ENCODE measurements around the gene DUSP22. TPM values are rescaled to one million over a fixed set of nuclear protein-coding genes. Genes with fewer than 3 reads are reported as not detected.

The DUSP22 gene
- total RNA-seq, 1 donor from 2014 or later = 40.0 TPM

GRCh38 chr6:302760-303159, 10.5 kb downstream of the DUSP22 start:
- Histone ChIP-seq H3K79me2 (ENCODE audit: low read depth) (peaks cover 24% of the 10 kb centered on the region), H2AFZ (replicated peaks) (no peak overlapping the region), H3K9me3 (ENCODE audit: low read depth) (no peaks in the 10 kb centered on the region), H3K36me3 (no peaks in the 10 kb centered on the region), H3K27me3 (no peaks in the 10 kb centered on the region), H3K4me2 (no peak overlapping the region), H3K4me1 (no peaks in the 10 kb centered on the region), H3K27ac (no peak overlapping the region), H3F3A (ENCODE audit: low read depth) (no peaks in the 10 kb centered on the region), H3K9ac (no peak overlapping the region), H3K4me3 (no peak overlapping the region), H4K20me1 (ENCODE audit: low read depth) (no peaks in the 10 kb centered on the region)
- Mint-ChIP-seq H3K9me3 (peaks cover 8% of the 10 kb centered on the region), H3K36me3 (peaks cover 2% of the 10 kb centered on the region), H3K27me3 (ENCODE audit: insufficient read depth, low read depth) (no peaks in the 10 kb centered on the region), H3K4me3 (no peak overlapping the region), H3K27ac (no peak overlapping the region), H3K4me1 (peaks cover 4% of the 10 kb centered on the region)
- TF ChIP-seq EZH2phosphoT487 (IDR thresholded peaks at IDR 0.05) (no peak), EZH2 (IDR thresholded peaks at IDR 0.05) (no peak), CTCF (IDR thresholded peaks at IDR 0.05) (no peak)
- no peak for DNase-seq (ENCODE audit: low spot score)

GRCh38 chr6:303263-303662, 11.0 kb downstream of the DUSP22 start:
- Histone ChIP-seq H3K79me2 (ENCODE audit: low read depth) (peaks cover 19% of the 10 kb centered on the region), H3K27me3 (no peaks in the 10 kb centered on the region), H2AFZ (replicated peaks) (no peak overlapping the region), H3K4me2 (no peak overlapping the region), H3K9ac (no peak overlapping the region), H3K4me1 (no peaks in the 10 kb centered on the region), H4K20me1 (ENCODE audit: low read depth) (no peaks in the 10 kb centered on the region), H3K36me3 (no peaks in the 10 kb centered on the region), H3K27ac (no peak overlapping the region), H3K9me3 (ENCODE audit: low read depth) (no peaks in the 10 kb centered on the region), H3K4me3 (no peak overlapping the region), H3F3A (ENCODE audit: low read depth) (no peaks in the 10 kb centered on the region)
- Mint-ChIP-seq H3K4me1 (no peaks in the 10 kb centered on the region), H3K27ac (no peak overlapping the region), H3K36me3 (peaks cover 3% of the 10 kb centered on the region), H3K9me3 (peaks cover 13% of the 10 kb centered on the region), H3K27me3 (ENCODE audit: insufficient read depth, low read depth) (no peaks in the 10 kb centered on the region), H3K4me3 (no peak overlapping the region)
- no peak for TF ChIP-seq CTCF (IDR thresholded peaks at IDR 0.05)
- no peak for TF ChIP-seq EZH2phosphoT487 (IDR thresholded peaks at IDR 0.05)
- TF ChIP-seq EZH2 (IDR thresholded peaks at IDR 0.05) = no peak
- no peak for DNase-seq (ENCODE audit: low spot score)

- Histone ChIP-seq H3K36me3 (no peaks in the 10 kb centered on the region), H3K79me2 (ENCODE audit: low read depth) (peaks cover 12% of the 10 kb centered on the region), H3K9me3 (ENCODE audit: low read depth) (no peaks in the 10 kb centered on the region), H2AFZ (replicated peaks) (no peak overlapping the region), H3K4me1 (no peaks in the 10 kb centered on the region), H3F3A (ENCODE audit: low read depth) (no peaks in the 10 kb centered on the region), H3K27me3 (no peaks in the 10 kb centered on the region), H3K9ac (no peak overlapping the region), H3K4me2 (no peak overlapping the region), H4K20me1 (ENCODE audit: low read depth) (no peaks in the 10 kb centered on the region), H3K27ac (no peak overlapping the region), H3K4me3 (no peak overlapping the region)
- H3K36me3 Mint-ChIP-seq = peaks cover 3% of the 10 kb centered on the region
- no peak overlapping the region for H3K4me3 Mint-ChIP-seq
- H3K27me3 Mint-ChIP-seq (ENCODE audit: insufficient read depth, low read depth) = no peaks in the 10 kb centered on the region
- peak; percentile 32 for DNase-seq (ENCODE audit: low spot score)
- peaks cover 16% of the 10 kb centered on the region for H3K9me3 Mint-ChIP-seq
- no peak overlapping the region for H3K27ac Mint-ChIP-seq
- H3K4me1 Mint-ChIP-seq = no peaks in the 10 kb centered on the region
- TF ChIP-seq CTCF (IDR thresholded peaks at IDR 0.05) (peak; percentile 47), EZH2phosphoT487 (IDR thresholded peaks at IDR 0.05) (no peak), EZH2 (IDR thresholded peaks at IDR 0.05) (no peak)
Observed at GRCh38 chr6:303948-304558, 11.8 kb downstream of the DUSP22 start.
